ENCODE measurements around the gene SHISA6.

The SHISA6 gene

DNA sequence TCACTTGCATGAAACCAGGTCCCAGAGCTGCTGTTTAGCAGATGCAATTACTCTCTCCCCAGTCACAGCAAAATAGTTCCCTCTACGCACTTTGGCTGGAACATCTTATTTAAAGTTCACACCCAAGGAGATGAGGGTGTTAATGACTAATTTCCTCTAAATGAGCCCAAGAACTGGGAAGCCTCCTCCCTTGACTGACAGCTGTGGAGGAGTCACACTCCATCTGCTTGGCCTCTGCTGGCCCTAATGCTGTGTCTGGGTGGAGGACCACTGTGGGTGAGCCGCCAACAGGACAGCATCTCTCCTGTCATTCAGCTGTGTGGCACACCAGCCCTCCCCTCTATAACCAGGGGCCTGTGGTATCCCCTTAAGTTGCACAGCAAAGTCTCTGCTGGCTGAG lies 115.4 kb downstream of the SHISA6 start:
- no peak for DNase-seq

DNA sequence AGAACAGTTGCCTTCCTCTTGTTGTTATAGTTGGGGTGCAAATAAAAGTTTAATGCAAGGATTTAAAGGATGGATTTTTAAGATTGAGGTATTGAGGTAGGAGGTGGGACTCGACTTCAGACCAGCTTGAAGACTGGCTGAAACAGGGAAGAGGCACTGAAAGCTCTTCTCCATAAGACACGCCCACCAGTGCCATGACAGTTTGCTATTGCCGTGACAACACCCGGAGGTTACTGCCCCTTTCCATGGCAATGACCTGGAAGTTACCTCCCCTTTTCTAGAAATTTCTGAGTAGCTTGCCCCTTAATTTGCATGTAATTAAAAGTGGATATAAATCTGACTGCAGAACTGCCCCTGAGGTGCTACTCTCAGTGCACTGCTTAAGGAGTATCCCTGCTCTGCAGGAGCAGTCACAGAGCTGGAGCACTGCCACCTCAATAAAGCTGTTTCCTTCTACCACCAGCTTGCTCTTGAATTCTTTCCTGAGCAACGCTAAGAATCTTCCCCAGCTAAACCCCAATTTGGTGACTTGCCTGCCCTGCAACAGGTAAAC lies 122.6 kb downstream of the SHISA6 start:
- DNase-seq = no peak

DNA sequence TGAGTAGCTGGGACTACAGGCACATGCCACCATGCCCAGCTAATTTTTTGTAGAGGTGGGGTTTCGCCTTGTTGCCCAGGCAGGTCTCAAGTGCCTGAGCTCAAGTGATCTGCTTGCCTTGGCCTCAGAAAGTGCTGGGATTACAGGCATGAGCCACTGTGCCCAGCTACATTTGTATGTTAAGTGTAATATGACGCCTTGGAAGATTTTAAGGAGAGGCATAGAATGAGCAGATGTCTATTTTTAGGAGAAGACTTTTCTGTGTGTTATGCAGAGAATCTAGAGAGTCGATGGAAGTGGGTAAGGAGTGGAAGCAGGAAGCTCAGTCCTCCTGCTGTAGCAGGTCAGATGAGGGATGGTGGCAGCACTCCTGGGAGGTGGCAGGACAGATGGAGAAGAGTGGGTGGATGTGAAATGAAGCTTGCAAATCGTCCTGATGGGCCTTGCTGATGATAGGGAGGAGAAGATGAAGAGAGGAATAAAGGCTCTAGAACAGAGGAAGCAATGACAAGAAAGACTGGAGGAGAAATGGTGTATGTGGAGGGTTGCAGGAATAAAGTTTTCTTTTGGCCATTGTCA lies 125.3 kb downstream of the SHISA6 start:
- DNase-seq = no peak

DNA sequence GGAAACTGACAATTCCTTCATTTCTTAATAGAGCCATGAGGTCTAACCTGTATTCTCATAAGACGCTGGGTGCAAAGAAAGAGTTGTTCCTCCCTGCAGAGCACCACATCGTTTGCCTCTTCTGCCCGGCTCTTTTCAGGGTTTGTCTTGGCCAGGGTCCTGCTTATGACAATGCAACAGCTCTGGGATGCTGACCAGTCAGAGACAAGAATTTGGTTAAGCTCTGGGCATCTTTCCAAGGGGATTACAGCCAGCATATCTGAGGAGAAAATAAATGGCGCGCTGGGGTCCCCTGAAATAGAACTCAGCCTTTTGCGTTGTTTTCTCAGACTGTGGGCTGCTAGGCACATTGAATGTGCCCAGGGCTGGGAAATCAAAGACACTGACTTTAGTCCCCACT lies 128.6 kb downstream of the SHISA6 start:
- no peak for DNase-seq

DNA sequence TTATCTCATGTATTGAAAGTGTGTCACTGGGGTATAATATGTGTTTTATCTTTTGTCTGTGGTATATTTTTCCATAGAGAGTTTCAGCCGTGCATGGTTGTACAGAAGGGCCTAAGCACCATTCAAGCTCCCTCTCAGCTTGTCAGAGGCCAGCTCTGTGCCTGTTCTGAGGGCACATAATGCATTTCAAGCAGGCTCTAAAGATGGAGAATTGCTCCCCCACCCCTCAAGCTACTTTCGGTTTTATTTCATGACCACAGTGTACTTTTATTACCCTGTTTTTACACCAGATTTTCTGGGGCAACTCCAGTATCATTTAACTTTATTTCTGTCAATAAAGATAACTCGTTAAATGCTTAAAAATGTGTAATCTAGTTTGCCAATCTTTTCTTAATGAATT lies 131.7 kb downstream of the SHISA6 start:
- no peak for DNase-seq

DNA sequence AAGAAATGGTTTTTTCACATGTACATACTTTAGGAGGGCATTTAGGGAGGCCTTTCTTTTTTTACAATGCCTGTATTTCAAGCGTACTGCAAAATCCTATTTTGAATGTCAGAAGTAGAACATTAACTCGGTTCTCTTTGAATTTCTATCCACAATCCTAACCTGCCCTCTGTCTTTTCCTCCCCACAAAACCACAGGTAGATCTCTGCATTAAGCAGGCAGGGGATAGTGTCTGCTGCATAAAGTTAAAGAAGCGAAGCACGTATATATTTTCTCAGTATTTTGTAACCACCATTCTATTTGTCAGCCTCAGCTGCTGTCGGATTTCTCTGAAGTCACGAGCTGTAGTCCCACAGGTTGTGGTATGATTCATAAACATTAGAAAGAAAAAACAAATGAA lies 137.5 kb downstream of the SHISA6 start:
- DNase-seq = no peak

DNA sequence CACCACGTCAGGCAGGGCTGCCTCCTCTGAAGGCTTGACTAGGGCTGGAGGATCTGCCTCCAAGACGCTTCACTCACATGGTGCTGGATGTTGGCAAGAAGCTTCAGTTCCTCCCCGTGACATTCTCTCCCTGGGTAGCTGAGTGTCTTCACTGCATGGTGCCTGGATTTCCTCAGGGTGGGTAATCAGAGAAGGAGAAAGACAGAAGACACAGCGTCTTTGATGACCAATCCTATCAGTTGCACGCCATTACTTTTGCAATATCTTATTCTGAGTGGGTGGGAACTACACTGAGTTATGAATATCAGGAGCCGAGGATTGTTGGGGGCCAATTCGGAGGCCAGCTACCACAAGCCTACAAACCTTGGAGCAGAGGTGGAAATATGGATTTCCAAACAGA lies 139.7 kb downstream of the SHISA6 start:
- DNase-seq = no peak

DNA sequence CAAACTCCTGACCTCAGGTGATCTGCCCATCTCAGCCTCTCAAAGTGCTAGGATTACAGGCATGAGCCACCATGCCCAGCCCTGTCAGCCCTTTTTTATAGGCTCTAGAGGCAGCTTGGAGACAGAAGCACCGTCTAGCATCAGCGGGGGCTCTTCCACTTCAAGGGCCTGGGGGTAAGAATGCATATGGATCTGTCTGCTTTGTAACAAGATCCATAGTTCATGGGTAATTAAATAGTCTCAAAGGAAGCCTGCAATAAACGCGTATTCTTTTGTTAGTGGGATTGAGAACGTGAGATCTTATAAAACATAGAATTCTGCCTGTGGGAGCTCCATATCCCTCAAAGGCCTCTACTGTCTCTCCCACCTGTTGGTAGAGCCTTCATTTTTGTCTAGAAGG lies 142.1 kb downstream of the SHISA6 start:
- no peak for DNase-seq

DNA sequence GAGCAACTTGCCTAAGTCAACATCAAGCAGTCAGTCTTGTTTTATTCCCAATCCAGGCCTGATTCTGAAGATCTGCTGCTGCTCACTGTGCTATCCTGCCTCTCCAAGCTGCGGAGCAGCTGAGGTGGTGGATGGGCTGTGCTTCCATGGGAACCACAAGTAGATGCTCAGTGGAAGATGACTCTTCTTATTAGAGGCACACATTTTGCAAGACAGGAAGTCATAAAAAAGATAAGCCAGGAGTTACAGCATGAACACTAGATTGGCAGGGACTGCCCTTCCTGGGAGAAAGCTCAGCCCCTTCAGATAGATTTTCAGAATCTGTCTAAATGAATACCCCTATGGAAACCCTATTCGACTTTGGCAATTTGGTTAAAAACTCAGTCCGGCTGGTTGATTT lies 143.1 kb downstream of the SHISA6 start:
- no peak for DNase-seq

DNA sequence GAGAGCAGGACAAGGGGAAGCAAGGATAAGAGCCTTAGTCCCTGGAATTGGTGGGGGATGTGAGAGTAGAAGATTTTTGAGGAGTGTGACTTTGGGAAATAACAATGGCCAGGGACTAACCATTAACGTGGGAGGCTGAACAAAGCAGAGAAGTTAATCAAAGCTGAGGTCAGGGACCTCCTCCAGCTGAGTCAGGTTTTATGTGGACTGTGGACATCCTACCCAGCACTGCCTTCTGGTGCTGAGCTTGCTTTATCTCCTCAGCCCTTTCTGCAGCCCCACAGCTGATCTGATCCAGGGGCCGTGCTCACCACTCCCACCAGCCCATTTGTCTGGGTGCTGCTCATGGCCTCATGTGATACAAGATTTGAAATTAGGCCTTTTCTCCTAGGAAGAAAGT lies 146.6 kb downstream of the SHISA6 start:
- DNase-seq = no peak

DNA sequence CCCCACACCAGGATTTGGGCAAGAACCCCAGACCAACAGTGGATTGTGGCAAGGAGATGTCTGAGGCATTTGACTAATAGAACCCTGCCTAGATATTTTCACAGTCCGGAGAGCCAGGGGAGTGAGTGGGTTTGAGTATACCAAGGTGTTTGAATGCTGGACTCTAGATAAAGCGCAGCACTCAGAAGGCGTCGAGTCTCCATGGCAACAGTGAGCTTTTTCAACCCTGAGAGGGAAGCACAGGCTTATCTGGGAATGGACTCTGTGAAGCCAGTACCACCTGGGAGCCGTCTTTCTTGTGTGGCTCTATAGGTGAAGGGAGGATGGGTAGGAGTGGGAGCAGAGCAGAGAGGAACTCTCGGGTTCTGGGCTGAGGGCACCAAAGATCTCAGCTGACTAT lies 147.0 kb downstream of the SHISA6 start:
- no peak for DNase-seq

DNA sequence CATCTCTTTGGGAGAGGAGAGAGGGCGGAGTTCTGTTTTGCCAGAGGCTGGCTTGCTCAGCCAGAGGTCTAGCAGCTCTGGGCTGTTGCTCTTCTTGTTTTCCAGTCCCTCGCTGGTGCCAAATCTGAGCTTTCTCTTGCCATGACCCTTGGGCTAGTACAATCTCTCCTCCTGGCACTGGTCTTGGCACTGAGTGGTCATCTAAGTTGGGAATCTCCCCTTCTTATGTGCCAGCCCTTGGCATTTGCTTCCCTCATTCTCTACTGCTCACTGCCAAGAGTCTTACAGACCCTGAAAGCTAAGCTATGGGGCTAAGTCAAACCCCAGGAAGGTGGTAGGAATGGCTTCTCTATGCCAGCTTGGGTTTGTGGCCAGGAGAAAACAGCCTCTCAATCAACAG lies 148.6 kb downstream of the SHISA6 start:
- DNase-seq = no peak

DNA sequence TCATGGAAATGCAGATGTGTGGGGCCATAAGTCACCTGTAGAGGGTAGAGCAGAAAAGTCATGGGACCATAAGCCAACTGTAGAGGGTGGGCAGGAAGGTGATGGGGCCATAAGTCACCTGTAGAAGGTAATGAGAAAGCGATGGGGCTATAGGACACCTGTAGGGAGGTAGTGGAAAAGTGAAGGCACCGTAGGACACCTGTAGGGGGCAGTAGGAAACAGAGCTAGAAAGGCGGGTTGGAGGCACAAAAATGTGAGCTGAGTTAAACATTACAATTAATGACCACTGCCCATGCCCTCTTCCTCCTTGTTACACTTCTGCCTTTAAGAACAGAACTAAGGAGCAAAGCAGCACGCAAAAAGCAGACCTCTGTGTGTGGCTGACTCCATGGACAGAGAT lies 150.1 kb downstream of the SHISA6 start:
- no peak for DNase-seq

DNA sequence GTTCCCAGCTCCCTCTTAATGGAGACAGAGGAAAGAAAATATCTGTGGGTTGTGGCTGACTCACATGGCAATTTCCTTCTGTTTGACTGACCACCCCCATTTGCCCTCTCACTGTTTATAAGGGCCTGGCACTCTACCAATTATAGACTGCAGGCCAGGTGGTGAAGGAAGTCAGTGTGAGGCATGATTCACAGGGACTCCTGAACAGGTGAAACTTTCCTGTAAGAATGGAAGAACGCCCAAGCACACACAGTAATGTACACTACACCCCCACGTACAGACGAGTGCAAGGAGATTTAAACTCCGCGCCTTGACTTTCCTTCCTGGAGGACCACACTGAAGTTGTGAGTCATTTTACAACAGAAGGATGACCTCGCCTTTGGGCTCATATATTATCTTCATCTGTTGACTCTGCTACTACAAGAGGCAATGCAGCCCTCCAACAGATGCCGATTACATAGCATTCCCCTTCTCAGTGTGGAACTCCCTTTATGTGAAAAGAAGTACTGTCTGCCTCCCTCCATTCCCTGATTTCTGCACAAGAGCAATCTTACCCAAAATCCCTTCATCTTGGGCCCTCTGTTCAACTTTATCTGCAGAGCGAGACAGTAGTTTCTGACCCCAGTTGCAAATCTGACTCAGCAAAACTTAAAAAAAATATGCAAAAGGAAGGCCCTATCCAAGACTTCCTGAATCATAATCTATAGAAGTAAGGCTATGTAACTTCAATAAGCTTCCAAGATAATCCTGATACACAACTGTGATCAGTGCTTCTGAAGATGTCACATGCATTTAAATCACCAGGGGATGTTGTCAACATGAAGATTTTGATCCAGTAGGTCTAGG lies 163.6 kb downstream of the SHISA6 start:
- no peak for DNase-seq

DNA sequence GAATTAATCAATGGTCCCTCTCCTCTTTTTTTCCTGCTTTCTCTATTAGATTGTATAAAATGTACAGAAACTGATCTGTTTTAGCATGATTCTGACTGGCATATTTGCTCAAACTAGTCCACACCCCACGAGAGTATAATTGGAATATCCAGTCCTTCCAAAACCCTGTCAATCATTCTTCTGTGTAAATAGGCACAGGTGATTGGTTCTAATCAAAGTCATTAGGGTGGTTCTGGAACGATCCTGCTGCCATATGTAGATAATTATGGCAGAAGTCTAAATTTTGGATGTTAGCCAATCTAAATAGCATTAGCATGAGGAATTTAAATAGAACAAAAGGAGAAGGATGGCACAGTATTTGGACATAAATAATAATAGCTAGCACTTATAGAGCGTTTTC lies 165.7 kb downstream of the SHISA6 start:
- DNase-seq = no peak

DNA sequence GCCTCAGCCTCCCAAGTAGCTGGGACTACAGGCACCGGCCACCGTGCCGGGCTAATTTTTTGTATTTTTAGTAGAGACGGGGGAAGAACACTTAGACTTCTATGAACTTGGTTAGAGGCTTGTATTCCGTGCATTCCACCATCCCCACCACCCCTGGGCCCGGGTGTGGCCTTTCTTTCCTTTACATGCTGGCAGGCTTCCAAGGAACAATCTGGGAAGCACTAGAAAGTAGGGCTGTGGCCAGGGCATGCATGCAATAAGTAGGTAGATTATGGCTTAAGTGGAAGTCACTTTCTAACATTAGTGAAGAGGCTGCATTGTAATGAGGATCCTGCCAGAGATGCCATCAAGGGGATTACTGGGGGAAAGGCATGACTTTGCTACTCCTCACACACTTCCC lies 171.6 kb downstream of the SHISA6 start:
- DNase-seq = no peak

DNA sequence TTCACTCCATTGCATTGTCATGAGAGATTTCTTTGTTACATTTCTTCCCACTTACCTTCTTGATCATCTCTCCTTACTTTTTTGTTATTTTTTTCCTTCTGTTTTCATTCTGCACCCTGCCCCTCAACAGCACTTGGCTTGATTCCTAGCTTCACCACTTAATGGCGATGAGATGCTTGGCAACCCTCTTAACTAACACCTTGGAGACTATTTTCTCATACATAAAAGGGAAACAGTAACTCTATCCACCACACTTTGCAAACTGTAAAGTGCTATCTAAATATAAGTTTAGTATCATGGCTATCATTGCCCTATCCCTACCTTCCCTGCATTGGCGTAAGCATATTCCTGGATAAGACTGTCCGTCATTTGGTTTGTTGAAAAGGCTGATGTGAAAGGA lies 177.3 kb downstream of the SHISA6 start:
- DNase-seq = no peak

DNA sequence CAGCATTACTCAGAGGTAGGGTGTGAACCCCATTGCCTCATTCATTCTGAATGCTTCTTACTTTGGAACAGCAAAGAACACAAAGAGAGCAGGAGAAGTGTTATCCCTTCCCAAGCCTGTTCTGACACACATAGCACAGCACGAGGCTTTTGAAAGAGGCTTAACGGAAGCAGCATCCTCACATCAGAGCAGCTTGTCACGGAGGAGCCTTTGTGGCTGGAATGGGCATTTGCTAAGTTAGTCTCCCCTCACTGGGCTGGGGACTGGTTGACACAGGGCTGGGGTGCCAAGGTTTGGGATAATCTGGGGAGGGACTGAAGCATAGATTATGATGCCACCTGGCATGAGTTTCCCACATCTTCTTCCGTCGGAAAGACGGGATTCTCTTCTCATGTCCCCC lies 189.7 kb downstream of the SHISA6 start:
- DNase-seq = no peak

DNA sequence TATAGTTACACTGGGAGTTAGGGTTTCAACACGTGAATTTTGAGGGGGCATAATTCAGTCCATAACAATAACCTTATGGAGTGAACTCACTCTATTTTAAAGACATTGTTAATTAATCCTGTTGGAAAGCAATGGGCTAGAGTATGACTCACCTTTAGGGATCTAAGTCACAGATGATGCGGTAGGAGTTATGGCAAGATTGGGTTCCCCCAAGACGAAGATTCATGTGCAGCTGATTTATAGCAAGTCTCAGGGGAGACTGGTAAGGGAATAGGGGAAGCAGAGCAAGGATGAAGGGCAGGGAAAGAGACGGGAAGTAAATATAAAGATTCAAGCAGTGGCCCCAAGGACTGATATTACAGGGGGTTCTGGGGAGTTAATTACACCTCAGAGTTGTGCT lies 197.7 kb downstream of the SHISA6 start:
- DNase-seq = no peak

DNA sequence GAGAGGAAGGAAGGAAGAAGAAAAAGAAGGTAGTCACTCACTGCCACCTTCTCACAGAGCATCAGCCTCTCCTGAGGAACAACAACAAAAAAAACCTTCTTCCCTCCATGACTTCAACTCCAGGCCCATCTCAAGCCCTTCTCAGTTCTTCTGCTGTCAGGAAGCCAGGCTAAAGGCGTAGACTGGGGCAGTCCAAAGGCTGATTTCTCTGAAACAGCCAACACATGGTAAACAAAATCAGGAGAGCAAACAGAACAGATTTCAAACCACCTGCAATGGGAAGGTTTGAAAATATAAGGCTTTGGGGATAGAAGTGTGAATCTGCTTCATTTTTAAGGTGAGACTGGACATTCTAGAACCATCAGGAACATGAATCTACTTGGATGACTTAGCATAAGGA lies 200.0 kb downstream of the SHISA6 start:
- no peak for DNase-seq

DNA sequence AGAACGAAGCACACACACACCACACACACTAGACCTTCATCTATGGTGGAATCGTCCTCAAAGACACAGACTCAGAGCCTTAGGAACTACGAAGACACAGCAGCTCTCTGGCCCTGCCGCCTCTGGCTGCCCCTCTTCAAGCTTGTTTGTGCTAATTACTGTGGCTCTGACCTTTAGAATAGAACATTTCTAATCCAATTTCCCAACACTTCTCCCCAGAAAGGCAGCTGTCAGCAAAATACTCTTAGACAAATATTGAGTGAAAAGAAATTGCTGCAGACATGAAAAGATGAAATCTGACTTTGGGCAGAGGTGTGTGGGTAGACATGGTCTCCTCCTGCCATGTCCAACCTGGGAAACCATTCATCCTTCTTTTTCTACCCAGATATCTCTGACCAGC lies 205.3 kb downstream of the SHISA6 start:
- DNase-seq = no peak

DNA sequence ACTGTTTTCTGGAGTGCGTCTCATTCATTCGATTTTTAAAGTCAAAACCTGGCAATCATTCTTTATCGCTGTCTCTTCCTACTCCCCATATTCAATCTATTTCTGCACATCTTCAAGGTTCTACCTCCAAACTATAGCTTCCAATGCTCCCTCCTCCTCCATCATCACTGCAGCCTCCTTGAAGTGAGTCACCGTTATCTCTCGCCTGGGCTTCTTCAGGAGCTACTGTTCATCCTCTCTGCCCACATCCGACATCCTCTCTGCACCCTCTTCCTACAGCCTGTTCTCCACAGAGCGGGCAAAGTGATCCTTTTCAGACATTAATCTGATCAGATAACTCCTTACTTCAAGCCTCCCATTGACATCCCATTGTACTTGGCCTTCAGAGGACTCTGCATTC lies 213.1 kb downstream of the SHISA6 start:
- DNase-seq = no peak

DNA sequence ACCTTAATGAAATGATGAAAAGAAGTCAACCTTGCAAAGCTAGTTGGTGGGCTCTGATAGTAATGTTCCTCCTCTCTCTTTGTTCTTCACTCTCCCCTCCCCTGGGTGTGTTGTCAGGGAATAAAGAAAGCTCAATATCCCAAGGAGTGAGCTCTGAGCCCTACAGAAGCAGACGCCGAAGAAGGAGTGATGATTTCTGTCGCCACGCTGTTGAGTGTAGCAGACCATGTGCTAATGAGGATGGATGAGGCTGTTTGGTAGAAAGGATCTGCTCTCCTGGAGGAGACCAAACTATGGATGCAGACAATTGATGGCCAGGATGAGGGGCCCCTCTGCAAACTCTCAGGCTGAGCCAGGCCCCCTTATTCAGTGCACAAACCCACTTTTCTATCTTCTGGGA lies 217.3 kb downstream of the SHISA6 start:
- DNase-seq = no peak

DNA sequence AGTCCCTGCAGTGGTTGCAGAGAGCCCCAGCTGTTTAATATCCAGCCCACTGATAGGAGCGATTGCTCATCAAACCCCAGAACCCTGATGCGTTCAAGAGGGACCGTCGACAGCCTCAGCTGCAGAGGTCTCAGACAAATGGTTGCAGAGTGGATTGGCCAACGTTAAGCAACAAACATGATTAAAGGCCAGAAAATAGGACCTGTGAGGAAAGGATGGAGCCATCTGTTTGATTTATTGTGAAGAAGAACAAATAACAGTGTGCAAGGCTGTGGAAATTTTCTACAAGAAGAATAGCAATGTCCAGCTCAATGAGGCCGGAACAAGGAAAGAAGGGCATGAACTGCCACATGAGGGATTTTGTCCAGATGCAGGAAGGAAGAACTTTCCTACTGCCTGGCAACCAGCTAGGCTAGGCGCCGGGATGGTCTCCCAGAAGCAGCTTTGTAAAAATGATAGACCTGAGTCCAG lies 218.9 kb downstream of the SHISA6 start:
- no peak for DNase-seq
